ENCODE measurements around the gene EFCAB11. TPM values are rescaled to one million over a fixed set of nuclear protein-coding genes. Genes with fewer than 3 reads are reported as not detected.

The EFCAB11 gene
- total and polyA plus RNA-seq, 9 of the 15 experiments (the other 6 are each of a cell fraction or from before 2014, with no cell fraction given) = 13.4 to 37.9 (median 17.4) TPM

DNA sequence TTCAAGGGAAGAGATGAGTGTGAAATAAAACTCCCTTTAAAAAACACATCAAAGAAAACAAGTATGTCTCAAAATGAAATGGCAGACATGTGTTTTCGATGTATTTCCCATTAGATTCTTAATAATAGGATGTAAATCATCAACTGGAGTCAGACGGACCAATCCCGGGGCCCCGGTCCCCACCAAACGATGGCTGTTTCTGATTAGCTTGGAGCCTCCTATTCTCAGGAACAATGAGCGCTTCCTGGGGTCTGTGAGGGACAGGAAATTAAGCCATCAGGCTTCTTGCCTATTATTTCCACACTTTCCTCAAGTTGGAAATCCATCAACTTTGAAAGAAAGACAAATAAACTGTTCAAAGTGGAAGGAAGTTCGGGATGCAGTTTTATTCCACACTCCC is 179.4 kb downstream of the EFCAB11 start (continued):
- no peak for TF ChIP-seq CBX8 (IDR thresholded peaks at IDR 0.05; ENCODE audit: borderline replicate concordance, extremely low read depth, low read depth, low read length, poor library complexity, severe bottlenecking)

- Histone ChIP-seq H3K9me1 (ENCODE audit: control insufficient read depth, insufficient read depth, low read length) (no peaks in the 10 kb centered on the region), H3K27ac (ENCODE audit: extremely low read depth, low read depth, low read length) (no peak overlapping the region), H2AFZ (ENCODE audit: low read depth, low read length) (no peak overlapping the region), H3K9ac (ENCODE audit: insufficient read depth in 1 of 2, low read depth in 2 of 2, low read length in 2 of 2) (no peak overlapping the region), H3K4me2 (ENCODE audit: insufficient read depth, low read length) (no peak overlapping the region), H4K20me1 (replicated peaks; ENCODE audit: control insufficient read depth, insufficient read depth, low read length) (no peaks in the 10 kb centered on the region), H3K4me3 (no peak overlapping the region), H3K36me3 (ENCODE audit: control insufficient read depth, insufficient read depth, low read length) (no peaks in the 10 kb centered on the region), H3K79me2 (ENCODE audit: control insufficient read depth, insufficient read depth, low read length) (no peaks in the 10 kb centered on the region), H3K9me3 (replicated peaks; ENCODE audit: control insufficient read depth, insufficient read depth, low read depth, low read length) (no peaks in the 10 kb centered on the region), H3K27me3 (ENCODE audit: control insufficient read depth in 2 of 2, insufficient read depth in 2 of 2, low read length in 2 of 2) (no peaks in the 10 kb centered on the region; a peak in 1 of 5 replicates), H3K4me1 (replicated peaks in 1 of 2; ENCODE audit: control insufficient read depth in 2 of 2, insufficient read depth in 2 of 2, low read length in 2 of 2) (no peaks in the 10 kb centered on the region; a peak in 1 of 5 replicates)
- in situ Hi-C loops (cut with MboI) (no loop called here), intact Hi-C loops (cut with micrococcal nuclease) (loop anchor here (10.0 kb wide), 1 partner anchor 141 kb away; no protein-coding TSS in a partner anchor)
- FAIRE-seq (no peak), DNase-seq (ENCODE audit: extremely low read depth in 1 of 4, low spot score in 3 of 4) (peak in 2 of 4 experiments; percentile 6 to 12), ATAC-seq (peak; percentile 56; the same call in 2 of the 3 replicates)
- TF ChIP-seq ZNF77 (CRISPR knock-in tag; IDR thresholded peaks at IDR 0.05) = no peak
- TF ChIP-seq RBM34 (IDR thresholded peaks at IDR 0.05; ENCODE audit: borderline replicate concordance, insufficient read depth, low read length) = no peak
- peak; percentile 29; the same call in 1 of the 2 replicates for TF ChIP-seq MAFG (tag; conservative IDR thresholded peaks at IDR 0.05)
- TF ChIP-seq ZNF316 (IDR thresholded peaks at IDR 0.05) = peak; percentile 3; the same call in 1 of the 2 replicates
- peak; percentile 80 for TF ChIP-seq NFE2 (IDR thresholded peaks at IDR 0.05; ENCODE audit: low read depth)
- no peak for TF ChIP-seq RB1 (IDR thresholded peaks at IDR 0.05; ENCODE audit: low read depth)
- TF ChIP-seq HNRNPLL (IDR thresholded peaks at IDR 0.05; ENCODE audit: low read depth, low read length, poor library complexity, severe bottlenecking) = no peak
- TF ChIP-seq C11orf30 (IDR thresholded peaks at IDR 0.05; ENCODE audit: low read depth) = peak; percentile 56; the same call in 1 of the 2 replicates
- no peak for TF ChIP-seq CBX5 (IDR thresholded peaks at IDR 0.05; ENCODE audit: borderline replicate concordance, low read depth)
- no peak for TF ChIP-seq CREBBP (IDR thresholded peaks at IDR 0.05; ENCODE audit: low read depth, low read length)
- no peak for TF ChIP-seq CCNT2 (IDR thresholded peaks at IDR 0.05; ENCODE audit: borderline replicate concordance, extremely low read depth, insufficient read length, low read depth, low read length)
- TF ChIP-seq TAF9B (IDR thresholded peaks at IDR 0.05; ENCODE audit: partially characterized antibody) = no peak
- no TSS peak for BruUV-seq (replicated peaks)
- WGBS (ENCODE audit: insufficient coverage, low coverage, missing lambda C conversion rate) = 0% methylated on average over 11 of the region's 12 CpGs
- CTCF ChIA-PET (ENCODE audit: low intra/inter-chr PET ratio) = no interaction called here
- POLR2A ChIA-PET = no interaction called here
Observed at GRCh38 chr14:89773644-89774316, 180.8 kb downstream of the EFCAB11 start.
